IPS DF 6.9 (cell line): ENCODE results near the gene RBL1.
"Not testable (repeated sequence)": the region's sequence is repeated elsewhere in the genome, so short reads cannot be mapped to it uniquely, and the experiment has no call there.

Experiments
- DNase-seq: peaks from one replicate; pipeline ENCODE4 v3.0.0-alpha.2; 2013; ENCODE audit warnings: low read depth, low spot score
- H3K27ac ChIP-seq: one replicate; pipeline ENCODE4 v1.5.1; 2013; ENCODE audit warnings: low read length, control low read depth
- H3K27me3 ChIP-seq: 2 replicates; pipeline ENCODE4 v1.6.1; 2013; ENCODE audit warnings: mild to moderate bottlenecking, low read length; ENCODE audit not compliant: control insufficient read depth, insufficient read depth
- H3K36me3 ChIP-seq: 2 replicates; pipeline ENCODE4 v1.6.1; 2013; ENCODE audit warnings: low read length; ENCODE audit not compliant: control insufficient read depth, insufficient read depth
- H3K4me1 ChIP-seq: 2 replicates; pipeline ENCODE4 v1.6.1; 2013; ENCODE audit warnings: low read length; ENCODE audit not compliant: control insufficient read depth, insufficient read depth
- H3K4me3 ChIP-seq: 2 replicates; pipeline ENCODE4 v1.5.1; 2013; ENCODE audit warnings: mild to moderate bottlenecking, low read length
- H3K9me3 ChIP-seq: 2 replicates; pipeline ENCODE4 v1.6.1; 2013; ENCODE audit warnings: low read length, inconsistent platforms; ENCODE audit not compliant: control insufficient read depth, insufficient read depth
- WGBS: extraction: QIAGEN DNeasy Blood & Tissue Kit; methylation state at CpG from one replicate; pipeline ENCODE4 v1.1.7; 2013; ENCODE audit warnings: mixed read lengths, missing lambda C conversion rate; ENCODE audit not compliant: insufficient read length, insufficient coverage; 5-methylcytosine and 5-hydroxymethylcytosine counted together

Gene RBL1

DNA sequence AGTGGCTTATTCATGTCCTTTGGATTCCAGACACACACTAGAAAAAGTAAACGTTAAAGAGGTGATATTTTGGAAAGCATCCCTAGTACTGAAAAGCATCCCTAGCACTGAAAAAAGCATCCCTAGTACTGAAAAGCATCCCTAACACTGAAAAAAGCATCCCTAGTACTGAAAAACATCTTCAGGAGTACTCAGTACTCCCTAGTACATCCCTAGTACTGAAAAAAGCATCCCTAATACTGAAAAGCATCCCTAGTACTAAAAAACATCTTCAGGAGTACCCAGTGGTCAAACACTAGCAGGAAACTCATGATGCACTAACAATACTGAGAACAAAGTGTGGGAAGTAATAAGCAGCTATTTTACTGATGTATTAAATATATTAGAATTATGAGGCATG lies 98.7 kb downstream of the RBL1 start:
- no CpG with 5 or more reads among the region's 1 CpG for WGBS

DNA sequence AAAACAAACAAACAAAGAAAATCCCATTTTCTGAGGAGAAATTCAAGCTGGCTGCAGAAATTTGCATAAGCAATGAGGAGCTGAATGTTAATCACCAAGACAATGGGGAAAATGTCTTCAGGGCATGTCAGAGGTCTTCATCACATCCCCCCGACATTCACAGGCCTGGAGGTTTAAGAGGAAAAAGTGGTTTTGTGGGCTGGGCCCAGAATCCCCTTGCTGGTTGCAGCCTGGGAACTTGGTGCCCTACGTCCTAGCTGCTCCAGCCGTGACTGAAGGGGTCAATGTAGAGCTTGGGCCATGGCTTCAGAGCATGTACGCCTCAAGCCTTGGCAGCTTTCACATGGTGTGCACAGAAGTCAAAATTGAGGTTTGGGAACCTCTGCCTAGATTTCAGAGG lies 101.6 kb downstream of the RBL1 start:
- H3K4me1 ChIP-seq, H3K27ac ChIP-seq, H3K4me3 ChIP-seq, H3K36me3 ChIP-seq, H3K27me3 ChIP-seq, DNase-seq, H3K9me3 ChIP-seq: not testable (repeated sequence)
- WGBS, result no CpG with 5 or more reads among the region's 4 CpGs

More for the DNA sequence above, 98.7 kb downstream of the RBL1 start:
- no peaks in the 10 kb centered on the region for H3K27me3 ChIP-seq
- H3K9me3 ChIP-seq, result peaks cover 3% of the 10 kb centered on the region
- no peak overlapping the region for H3K4me3 ChIP-seq
- no peak overlapping the region for H3K27ac ChIP-seq
- H3K36me3 ChIP-seq, result no peaks in the 10 kb centered on the region
- DNase-seq, result no peak
- no peaks in the 10 kb centered on the region; the same call in 1 of the 2 replicates for H3K4me1 ChIP-seq

DNA sequence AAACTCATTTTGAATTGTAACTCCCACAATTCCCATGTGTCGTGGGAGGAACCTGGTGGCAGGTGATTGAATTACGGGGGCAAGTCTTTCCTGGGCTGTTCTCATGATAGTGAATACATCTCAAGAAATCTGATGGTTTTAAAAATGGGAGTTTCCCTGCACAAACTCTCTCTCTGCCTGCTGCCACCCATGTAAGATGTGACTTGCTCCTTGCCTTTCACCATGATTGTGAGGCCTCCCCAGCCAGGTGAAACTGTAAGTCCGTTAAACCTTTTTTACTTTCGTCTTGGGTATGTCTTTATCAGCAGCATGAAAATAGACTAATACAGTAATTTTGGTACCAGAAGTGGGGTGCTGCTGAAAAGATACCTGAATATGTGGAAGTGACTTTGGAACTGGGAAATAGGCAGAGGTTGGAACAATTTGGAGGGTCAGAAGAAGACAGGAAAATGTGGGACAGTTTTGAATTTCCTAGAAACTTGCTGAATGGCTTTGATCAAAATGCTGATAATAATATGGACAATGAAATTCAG lies 102.9 kb downstream of the RBL1 start:
- no peak overlapping the region for H3K27ac ChIP-seq
- H3K9me3 ChIP-seq, result peaks cover 3% of the 10 kb centered on the region
- H3K27me3 ChIP-seq, result no peaks in the 10 kb centered on the region
- no peak overlapping the region for H3K4me3 ChIP-seq
- H3K4me1 ChIP-seq, result no peaks in the 10 kb centered on the region; the same call in 1 of the 2 replicates
- WGBS, result no CpG with 5 or more reads among the region's 4 CpGs
- no peak for DNase-seq
- H3K36me3 ChIP-seq, result no peaks in the 10 kb centered on the region

DNA sequence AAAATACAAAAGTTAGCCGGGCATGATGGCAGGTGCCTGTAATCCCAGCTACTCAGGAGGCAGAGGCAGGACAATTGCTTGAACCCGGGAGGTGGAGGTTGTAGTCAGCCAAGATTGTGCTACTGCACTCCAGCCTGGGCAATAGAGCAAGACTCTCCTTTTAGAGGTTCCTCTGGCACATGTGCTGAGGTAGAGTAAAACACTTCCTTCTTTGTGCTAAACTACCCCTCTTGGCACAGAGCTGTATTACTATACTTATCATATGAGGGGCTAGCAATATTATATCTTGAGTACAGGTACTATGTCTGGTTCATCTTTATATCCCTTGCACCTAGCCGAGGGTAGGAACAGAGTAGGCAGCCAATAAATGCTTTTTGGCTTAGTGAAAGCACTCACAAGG lies 104.1 kb downstream of the RBL1 start:
- H3K36me3 ChIP-seq, result no peaks in the 10 kb centered on the region
- WGBS, result no CpG with 5 or more reads among the region's 3 CpGs
- no peak overlapping the region for H3K27ac ChIP-seq
- H3K4me3 ChIP-seq, result no peak overlapping the region
- peaks cover 3% of the 10 kb centered on the region for H3K9me3 ChIP-seq
- no peak for DNase-seq
- H3K27me3 ChIP-seq, result no peaks in the 10 kb centered on the region
- no peaks in the 10 kb centered on the region; the same call in 1 of the 2 replicates for H3K4me1 ChIP-seq

DNA sequence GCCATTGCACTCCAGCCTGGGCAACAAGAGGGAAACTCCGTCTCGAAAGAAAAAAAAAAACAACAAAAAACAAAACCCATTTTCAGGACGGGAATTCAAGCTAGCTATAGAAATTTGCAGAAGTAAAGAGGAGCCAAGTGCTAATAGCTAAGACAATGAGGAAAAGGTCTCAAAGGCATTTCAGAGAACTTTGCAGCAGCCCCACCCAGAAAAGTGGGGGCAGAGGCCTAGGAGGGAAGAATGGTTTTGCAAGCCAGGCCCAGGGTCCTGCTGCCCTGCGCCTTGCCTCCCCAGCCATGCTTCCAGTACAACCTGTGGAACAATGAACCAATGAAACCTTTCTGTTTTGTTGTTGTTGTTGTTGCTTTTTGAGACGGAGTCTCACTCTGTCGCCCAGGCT lies 106.0 kb downstream of the RBL1 start:
- Histone ChIP-seq H3K9me3 (peaks cover 3% of the 10 kb centered on the region), H3K27ac (no peak overlapping the region), H3K4me3 (no peak overlapping the region), H3K36me3 (no peaks in the 10 kb centered on the region), H3K27me3 (no peaks in the 10 kb centered on the region), H3K4me1 (no peaks in the 10 kb centered on the region; the same call in 1 of the 2 replicates)
- WGBS, result no CpG with 5 or more reads among the region's 6 CpGs
- no peak for DNase-seq

DNA sequence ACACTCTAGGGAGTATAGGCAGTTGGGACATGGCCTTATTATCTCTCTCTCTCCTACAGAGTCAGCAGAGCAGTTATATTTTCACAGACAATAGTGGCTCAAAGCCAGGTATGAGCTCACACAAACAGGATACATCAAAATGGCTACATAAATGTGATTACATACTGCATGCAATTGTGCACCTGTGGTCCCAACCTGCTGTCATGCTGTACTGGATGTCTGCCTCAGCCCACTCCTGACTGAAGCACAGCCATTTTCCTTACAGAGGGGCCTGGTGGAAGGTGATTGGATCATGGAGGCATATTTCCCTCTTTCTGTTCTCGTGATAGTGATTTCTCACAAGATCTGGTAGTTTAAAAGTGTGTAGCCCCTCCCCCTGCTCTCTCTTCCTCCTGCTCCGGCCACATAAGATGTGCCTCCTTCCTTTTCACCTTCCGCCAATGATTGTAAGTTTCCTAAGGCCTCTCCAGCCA lies 107.3 kb downstream of the RBL1 start:
- DNase-seq, result no peak
- H3K27me3 ChIP-seq, result no peaks in the 10 kb centered on the region
- WGBS, result no CpG with 5 or more reads among the region's 3 CpGs
- H3K4me1 ChIP-seq, result no peaks in the 10 kb centered on the region
- H3K27ac ChIP-seq, result no peak overlapping the region
- H3K36me3 ChIP-seq, result no peaks in the 10 kb centered on the region
- no peak overlapping the region for H3K4me3 ChIP-seq
- no peaks in the 10 kb centered on the region for H3K9me3 ChIP-seq

DNA sequence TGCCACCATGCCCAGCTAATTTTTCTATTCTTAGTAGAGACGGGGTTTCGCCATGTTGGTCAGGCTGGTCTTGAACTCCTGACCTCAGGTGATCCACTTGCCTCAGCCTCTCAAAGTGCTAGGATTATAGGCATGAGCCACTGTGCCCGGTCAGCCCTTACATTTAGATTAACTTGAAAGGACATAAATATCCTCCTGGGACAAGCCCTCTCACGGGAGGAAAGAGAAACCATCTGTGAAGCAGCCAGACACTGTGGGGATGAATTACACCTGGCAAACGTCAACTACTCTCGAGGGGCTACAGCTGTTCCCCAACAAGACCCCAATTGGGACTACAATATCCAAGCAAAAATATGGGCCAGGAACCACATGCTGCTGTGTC lies 111.5 kb downstream of the RBL1 start:
- no peak for DNase-seq
- Histone ChIP-seq H3K4me1 (no peaks in the 10 kb centered on the region), H3K9me3 (no peaks in the 10 kb centered on the region), H3K27ac (no peak overlapping the region), H3K27me3 (no peaks in the 10 kb centered on the region), H3K4me3 (no peak overlapping the region), H3K36me3 (no peaks in the 10 kb centered on the region)
- WGBS, result no CpG with 5 or more reads among the region's 6 CpGs

DNA sequence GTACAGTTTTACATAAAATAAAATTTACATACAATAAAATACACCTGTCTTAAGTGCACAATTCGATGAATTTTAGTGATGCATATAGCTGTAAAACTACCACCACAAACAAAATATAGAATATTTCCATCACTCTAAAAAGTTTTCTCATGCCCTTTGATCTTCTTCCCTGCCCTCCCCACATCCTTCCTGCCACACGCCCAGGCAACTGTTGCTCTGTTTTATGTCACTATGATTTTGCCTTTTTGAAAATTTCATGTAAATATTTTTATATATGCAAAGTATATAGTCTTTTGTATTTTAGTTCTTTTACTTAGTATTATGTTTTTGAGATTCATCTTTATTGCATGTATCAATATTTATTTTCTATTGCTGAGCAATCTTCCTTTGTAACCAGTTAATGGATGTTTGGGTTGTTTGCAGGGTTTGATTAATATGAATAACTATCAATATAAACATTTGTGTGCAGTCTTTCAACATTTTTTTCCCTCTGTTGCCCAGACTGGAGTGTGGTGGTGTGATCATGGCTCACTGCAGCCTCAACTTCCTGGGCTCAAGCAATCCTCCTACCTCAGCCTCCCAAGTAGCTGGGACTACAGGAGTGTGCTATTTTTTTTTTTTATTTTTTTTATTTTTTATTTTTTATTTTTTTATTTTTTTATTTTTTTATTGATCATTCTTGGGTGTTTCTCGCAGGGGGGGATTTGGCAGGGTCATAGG lies 120.5 kb downstream of the RBL1 start:
- Histone ChIP-seq H3K27me3 (no peaks in the 10 kb centered on the region), H3K4me3 (no peak overlapping the region), H3K36me3 (no peaks in the 10 kb centered on the region; the same call in 1 of the 2 replicates), H3K4me1 (no peaks in the 10 kb centered on the region), H3K9me3 (no peaks in the 10 kb centered on the region), H3K27ac (no peak overlapping the region)
- no CpG with 5 or more reads among the region's 3 CpGs for WGBS
- DNase-seq, result no peak

DNA sequence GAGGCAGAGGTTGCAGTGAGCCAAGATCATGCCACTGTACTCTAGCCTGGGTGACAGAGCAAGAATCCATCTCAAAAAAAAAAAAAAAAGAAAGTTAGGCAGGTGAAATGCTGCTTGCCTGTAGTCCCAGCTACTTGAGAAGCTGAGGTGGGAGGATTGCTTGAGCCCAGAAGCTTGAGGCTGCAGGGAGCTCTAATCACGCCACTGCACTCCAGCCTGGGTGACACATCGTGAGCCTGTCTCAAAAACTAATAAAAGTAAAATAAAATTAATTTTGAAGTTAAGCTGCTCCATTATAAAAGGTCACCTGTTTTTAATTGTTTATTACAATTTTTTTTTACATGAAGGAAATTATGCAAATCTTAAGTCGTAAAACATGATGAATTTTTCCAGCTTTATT lies 121.1 kb downstream of the RBL1 start:
- DNase-seq, result no peak
- Histone ChIP-seq H3K36me3 (no peaks in the 10 kb centered on the region; the same call in 1 of the 2 replicates), H3K4me1 (no peaks in the 10 kb centered on the region), H3K27me3 (no peaks in the 10 kb centered on the region), H3K27ac (no peak overlapping the region), H3K9me3 (no peaks in the 10 kb centered on the region), H3K4me3 (no peak overlapping the region)
- WGBS, result no CpG with 5 or more reads among the region's 3 CpGs

DNA sequence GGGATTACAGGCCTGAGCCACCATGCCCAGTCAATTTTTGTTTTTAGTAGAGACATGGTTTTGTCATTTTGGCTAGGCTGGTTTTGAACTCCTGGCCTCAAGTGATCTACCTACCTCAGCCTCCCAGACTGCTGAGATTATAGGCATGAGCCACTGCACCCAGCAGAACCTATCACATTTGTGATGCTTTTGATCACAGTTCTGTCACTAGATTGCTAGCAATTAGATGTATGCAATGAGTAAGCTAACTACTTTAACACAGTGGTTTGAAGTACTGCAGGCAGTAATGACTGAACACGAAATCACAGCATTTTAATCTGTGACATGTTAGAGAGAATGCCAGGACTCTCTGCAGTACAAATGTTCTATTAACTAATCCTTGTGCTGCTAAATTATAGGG lies 124.7 kb downstream of the RBL1 start:
- WGBS, result no CpG with 5 or more reads among the region's 1 CpG
- Histone ChIP-seq H3K36me3 (no peaks in the 10 kb centered on the region; the same call in 1 of the 2 replicates), H3K27ac (no peak overlapping the region), H3K27me3 (no peaks in the 10 kb centered on the region), H3K4me1 (no peaks in the 10 kb centered on the region), H3K4me3 (no peak overlapping the region), H3K9me3 (no peaks in the 10 kb centered on the region)
- no peak for DNase-seq
